ENCODE results near the gene SLC14A1.

SLC14A1 gene

DNA sequence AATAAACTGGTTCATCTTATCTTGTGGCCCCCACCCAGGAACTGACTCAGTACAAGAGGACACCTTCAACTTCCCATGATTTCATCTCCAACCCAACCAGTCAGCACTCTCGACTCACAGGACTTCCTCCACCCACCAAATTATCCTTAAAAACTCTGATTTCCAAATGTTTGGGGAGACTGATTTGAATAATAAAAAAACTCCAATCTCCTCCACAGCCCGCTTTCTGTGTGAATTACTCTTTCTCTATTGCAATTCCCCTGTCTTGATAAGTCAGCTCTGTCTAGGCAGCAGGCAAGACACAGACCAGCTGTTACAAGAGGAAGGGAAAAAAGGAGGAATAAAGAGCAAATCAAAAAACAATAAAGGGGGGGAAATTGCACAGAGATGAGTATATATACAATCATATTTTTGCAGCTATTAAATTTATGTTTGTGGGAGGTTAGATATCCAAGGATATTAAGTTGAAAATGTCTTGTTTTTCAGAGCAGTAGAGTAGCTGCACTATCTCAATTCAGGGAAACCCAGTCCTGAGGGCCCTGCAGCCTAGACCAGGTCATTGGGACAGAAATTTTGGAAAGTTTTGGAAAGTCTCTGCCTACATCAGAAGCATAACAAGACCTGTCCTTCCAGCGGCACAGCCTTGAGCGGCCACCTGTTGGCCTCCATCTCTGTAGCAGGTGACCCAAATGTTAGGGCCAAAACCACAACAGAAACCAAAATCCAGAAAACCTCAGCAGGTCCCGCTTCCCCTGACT lies 68.7 kb downstream of the SLC14A1 start:
- TF ChIP-seq, protein P1, sequence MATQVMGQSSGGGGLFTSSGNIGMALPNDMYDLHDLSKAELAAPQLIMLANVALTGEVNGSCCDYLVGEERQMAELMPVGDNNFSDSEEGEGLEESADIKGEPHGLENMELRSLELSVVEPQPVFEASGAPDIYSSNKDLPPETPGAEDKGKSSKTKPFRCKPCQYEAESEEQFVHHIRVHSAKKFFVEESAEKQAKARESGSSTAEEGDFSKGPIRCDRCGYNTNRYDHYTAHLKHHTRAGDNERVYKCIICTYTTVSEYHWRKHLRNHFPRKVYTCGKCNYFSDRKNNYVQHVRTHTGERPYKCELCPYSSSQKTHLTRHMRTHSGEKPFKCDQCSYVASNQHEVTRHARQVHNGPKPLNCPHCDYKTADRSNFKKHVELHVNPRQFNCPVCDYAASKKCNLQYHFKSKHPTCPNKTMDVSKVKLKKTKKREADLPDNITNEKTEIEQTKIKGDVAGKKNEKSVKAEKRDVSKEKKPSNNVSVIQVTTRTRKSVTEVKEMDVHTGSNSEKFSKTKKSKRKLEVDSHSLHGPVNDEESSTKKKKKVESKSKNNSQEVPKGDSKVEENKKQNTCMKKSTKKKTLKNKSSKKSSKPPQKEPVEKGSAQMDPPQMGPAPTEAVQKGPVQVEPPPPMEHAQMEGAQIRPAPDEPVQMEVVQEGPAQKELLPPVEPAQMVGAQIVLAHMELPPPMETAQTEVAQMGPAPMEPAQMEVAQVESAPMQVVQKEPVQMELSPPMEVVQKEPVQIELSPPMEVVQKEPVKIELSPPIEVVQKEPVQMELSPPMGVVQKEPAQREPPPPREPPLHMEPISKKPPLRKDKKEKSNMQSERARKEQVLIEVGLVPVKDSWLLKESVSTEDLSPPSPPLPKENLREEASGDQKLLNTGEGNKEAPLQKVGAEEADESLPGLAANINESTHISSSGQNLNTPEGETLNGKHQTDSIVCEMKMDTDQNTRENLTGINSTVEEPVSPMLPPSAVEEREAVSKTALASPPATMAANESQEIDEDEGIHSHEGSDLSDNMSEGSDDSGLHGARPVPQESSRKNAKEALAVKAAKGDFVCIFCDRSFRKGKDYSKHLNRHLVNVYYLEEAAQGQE (IDR thresholded peaks at IDR 0.05; ENCODE audit: insufficient read depth in 1 of 2, low read depth in 2 of 2, low read length in 2 of 2) = no peak
- TF ChIP-seq FOXP2 (optimal IDR thresholded peaks at IDR 0.05; ENCODE audit: borderline replicate concordance, extremely low read depth, extremely low read length, insufficient read depth) = no peak
- TF ChIP-seq SIN3A (IDR thresholded peaks at IDR 0.05; ENCODE audit: borderline replicate concordance, insufficient read depth, low read length) = no peak
- no peak for TF ChIP-seq POLR2AphosphoS5 (IDR thresholded peaks at IDR 0.05; ENCODE audit: low read depth, low read length)
- no peak for TF ChIP-seq TAF1 (IDR thresholded peaks at IDR 0.05; ENCODE audit: borderline replicate concordance, insufficient read depth, low read length)

GRCh38 chr18:45793264-45793965 lies 69.4 kb downstream of the SLC14A1 start:
- no peak for TF ChIP-seq FOXP2 (optimal IDR thresholded peaks at IDR 0.05; ENCODE audit: borderline replicate concordance, extremely low read depth, extremely low read length, insufficient read depth)
- TF ChIP-seq SIN3A (IDR thresholded peaks at IDR 0.05; ENCODE audit: borderline replicate concordance, insufficient read depth, low read length) = no peak
- TF ChIP-seq, protein P1 (IDR thresholded peaks at IDR 0.05; ENCODE audit: insufficient read depth in 1 of 2, low read depth in 2 of 2, low read length in 2 of 2) = no peak
- TF ChIP-seq POLR2AphosphoS5 (IDR thresholded peaks at IDR 0.05; ENCODE audit: low read depth, low read length) = no peak

DNA sequence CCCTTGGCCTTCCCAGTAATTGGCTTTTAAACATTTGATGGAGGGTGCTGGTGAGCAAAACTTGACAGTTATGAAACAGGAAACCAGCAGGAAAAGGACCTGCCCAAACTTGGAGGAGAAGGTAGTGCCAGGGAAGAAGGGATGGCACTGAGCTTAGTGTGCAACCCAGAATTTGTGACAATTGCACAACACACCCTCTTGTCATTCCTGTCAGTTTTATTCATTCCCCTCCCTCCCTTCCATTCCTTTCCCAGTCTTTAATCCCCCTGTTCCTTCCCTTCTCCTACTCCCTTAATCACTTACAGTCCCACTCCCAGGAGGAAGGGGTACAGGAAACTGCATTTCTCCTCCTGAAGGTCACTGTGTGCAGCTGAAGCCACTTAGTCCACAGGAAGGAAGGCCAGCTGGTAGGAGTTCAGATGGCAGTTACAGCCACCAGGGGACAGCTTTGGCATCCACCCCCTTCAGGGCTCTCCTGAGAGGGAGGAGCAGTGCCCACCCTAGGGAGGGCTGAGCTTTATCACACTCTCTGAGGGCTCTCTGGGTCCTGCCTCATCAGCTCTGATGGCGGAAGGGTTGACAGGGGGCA lies 77.5 kb downstream of the SLC14A1 start:
- TF ChIP-seq, protein P1 (IDR thresholded peaks at IDR 0.05; ENCODE audit: insufficient read depth in 1 of 2, low read depth in 2 of 2, low read length in 2 of 2) = no peak
- no peak for TF ChIP-seq POLR2AphosphoS5 (IDR thresholded peaks at IDR 0.05; ENCODE audit: low read depth, low read length)
- no peak for TF ChIP-seq TAF1 (IDR thresholded peaks at IDR 0.05; ENCODE audit: borderline replicate concordance, insufficient read depth, low read length)
- no peak for TF ChIP-seq SIN3A (IDR thresholded peaks at IDR 0.05; ENCODE audit: borderline replicate concordance, insufficient read depth, low read length)
- TF ChIP-seq FOXP2 (optimal IDR thresholded peaks at IDR 0.05; ENCODE audit: borderline replicate concordance, extremely low read depth, extremely low read length, insufficient read depth) = no peak
